ENCODE results near the gene SCGB2B2. TPM values are rescaled to one million over a fixed set of nuclear protein-coding genes. Genes with fewer than 3 reads are reported as not detected.

SCGB2B2 gene
- total RNA-seq, 6 experiments from 2014 or later: 0.10 TPM; not detected in 5

DNA sequence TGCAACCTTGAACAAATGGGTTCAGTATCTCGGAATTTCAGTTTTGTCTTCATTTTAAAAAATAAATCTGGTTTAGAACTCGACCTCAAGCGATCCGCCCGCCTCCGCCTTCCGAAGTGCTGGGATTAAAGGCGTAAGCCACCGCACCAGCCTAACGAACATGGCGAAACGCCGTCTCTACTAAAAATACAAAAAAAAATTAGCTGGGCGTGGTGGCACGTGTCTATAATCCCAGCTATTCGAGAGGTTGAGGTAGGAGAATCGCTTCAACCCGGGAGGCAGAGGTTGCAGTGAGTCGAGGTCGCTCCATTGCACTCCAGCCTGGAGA, 1.1 kb upstream of the SCGB2B2 start:
- H3K4me3 Mint-ChIP-seq: peak overlapping the region; percentile 98
- no peak for TF ChIP-seq CTCF (IDR thresholded peaks at IDR 0.05)
- H3K4me1 Mint-ChIP-seq (ENCODE audit: low read depth): peaks cover 31% of the 10 kb centered on the region
- DNase-seq: no peak
- peaks cover 42% of the 10 kb centered on the region for H3K9me3 Mint-ChIP-seq
- peaks cover 64% of the 10 kb centered on the region for H3K36me3 Mint-ChIP-seq (ENCODE audit: low read depth)
- H3K27me3 Mint-ChIP-seq (ENCODE audit: insufficient read depth): peaks cover 1% of the 10 kb centered on the region
- peak overlapping the region; percentile 99 for H3K27ac Mint-ChIP-seq

- peak; percentile 96 for DNase-seq
- peak within 1 kb of the TSS; percentile 98 for H3K4me3 Mint-ChIP-seq
- H3K4me1 Mint-ChIP-seq (ENCODE audit: low read depth): peaks cover 31% of the 10 kb centered on the region
- H3K9me3 Mint-ChIP-seq: peaks cover 37% of the 10 kb centered on the region
- 0 out of 2 replicates have a peak, but pooled peaks have one; percentile 3 for TF ChIP-seq CTCF (IDR thresholded peaks at IDR 0.05)
- peaks cover 59% of the 10 kb centered on the region for H3K36me3 Mint-ChIP-seq (ENCODE audit: low read depth)
- peaks cover 1% of the 10 kb centered on the region for H3K27me3 Mint-ChIP-seq (ENCODE audit: insufficient read depth)
- H3K27ac Mint-ChIP-seq: peak within 1 kb of the TSS; percentile 99
Measured at GRCh38 chr19:34677386-34678084, 576 bp upstream of the SCGB2B2 start, which contains the start of gene ZNF302. ZNF302 (plus strand) TSS chr19:34677678; CDS start chr19:34678805, 1,127 bp downstream.

DNA sequence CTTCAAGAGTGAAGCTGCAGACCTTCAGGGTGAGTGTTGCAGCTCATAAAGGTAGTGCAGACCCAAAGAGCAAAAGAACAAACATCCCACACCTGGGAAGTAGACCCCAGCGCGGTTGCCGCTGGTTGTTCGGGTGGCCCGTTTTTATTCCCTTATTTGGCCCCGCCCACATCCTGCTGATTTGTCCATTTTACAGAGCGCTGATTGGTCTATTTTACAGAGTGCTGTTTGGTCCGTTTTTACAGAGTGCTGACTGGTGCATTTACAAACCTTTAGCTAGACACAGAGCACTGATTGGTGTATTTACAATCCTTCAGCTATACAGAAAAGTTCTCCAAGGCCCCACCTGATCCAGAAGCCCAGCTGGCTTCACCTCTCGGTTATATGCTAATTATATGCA, 1.0 kb downstream of the SCGB2B2 start:
- TF ChIP-seq CTCF (IDR thresholded peaks at IDR 0.05): no peak
- no peak for DNase-seq
- H3K4me3 Mint-ChIP-seq: no peak overlapping the region
- H3K36me3 Mint-ChIP-seq (ENCODE audit: low read depth): peaks cover 43% of the 10 kb centered on the region
- H3K27ac Mint-ChIP-seq: no peak overlapping the region
- H3K4me1 Mint-ChIP-seq (ENCODE audit: low read depth): peaks cover 31% of the 10 kb centered on the region
- H3K27me3 Mint-ChIP-seq (ENCODE audit: insufficient read depth): peaks cover 1% of the 10 kb centered on the region
- peaks cover 31% of the 10 kb centered on the region for H3K9me3 Mint-ChIP-seq

- H3K27me3 Mint-ChIP-seq (ENCODE audit: insufficient read depth): peaks cover 1% of the 10 kb centered on the region
- H3K9me3 Mint-ChIP-seq: peaks cover 24% of the 10 kb centered on the region
- no peak overlapping the region for H3K27ac Mint-ChIP-seq
- no peak for TF ChIP-seq CTCF (IDR thresholded peaks at IDR 0.05)
- no peak for DNase-seq
- H3K36me3 Mint-ChIP-seq (ENCODE audit: low read depth): peaks cover 36% of the 10 kb centered on the region
- H3K4me1 Mint-ChIP-seq (ENCODE audit: low read depth): peaks cover 31% of the 10 kb centered on the region
- no peak overlapping the region for H3K4me3 Mint-ChIP-seq
Measured at GRCh38 chr19:34675250-34675649, 1.7 kb downstream of the SCGB2B2 start.

- Mint-ChIP-seq H3K9me3 (peaks cover 12% of the 10 kb centered on the region), H3K27ac (no peak overlapping the region), H3K36me3 (ENCODE audit: low read depth) (peaks cover 19% of the 10 kb centered on the region; the same call in 1 of the 2 replicates), H3K4me3 (no peak overlapping the region), H3K4me1 (ENCODE audit: low read depth) (peaks cover 18% of the 10 kb centered on the region), H3K27me3 (ENCODE audit: insufficient read depth) (no peaks in the 10 kb centered on the region; the same call in none of the 2 replicates)
- DNase-seq: no peak
- no peak for TF ChIP-seq CTCF (IDR thresholded peaks at IDR 0.05)
Measured at GRCh38 chr19:34673590-34673989, 3.4 kb downstream of the SCGB2B2 start.

Measured in HFFc6 (cell line).